ENCODE results near the gene FBXO21. TPM values are rescaled to one million over a fixed set of nuclear protein-coding genes. Genes with fewer than 3 reads are reported as not detected.

Gene FBXO21
- total and polyA plus RNA-seq, 2 of the 4 experiments (the other 2 are of a cell fraction): 43.6 to 56.6 TPM

Other genes with a start within 250 kb of the FBXO21 start
- gene TESC, start 91.1 kb downstream of the FBXO21 start, total RNA-seq (2012; rRNA removed): 0.18 TPM in 1 of 2 replicates, not detected in the other
- gene TESC, start 91.1 kb downstream of the FBXO21 start, polyA plus RNA-seq (2012; rRNA removed): 0.22 TPM in 1 of 2 replicates, not detected in the other
- not detected in 2 replicates for gene NOS1, start 171.2 kb upstream of the FBXO21 start, total RNA-seq (2012; rRNA removed)
- gene NOS1, start 171.2 kb upstream of the FBXO21 start, polyA plus RNA-seq (2012; rRNA removed): 0.09 TPM in 1 of 2 replicates, not detected in the other